A549 (cell line): ENCODE measurements around the gene UBAP2L. TPM values are rescaled to one million over a fixed set of nuclear protein-coding genes. Genes with fewer than 3 reads are reported as not detected.

ENCODE experiments used
- polyA plus RNA-seq, 4 experiments: library from polyadenylated mRNA; depleted of rRNA in 3 of 4; stranded (reverse); fragments of >200 nt; fragmentation: RNase III in 1 of 4; extraction: RNeasy Plus Mini Kit Qiagen cat#74134 plus additional on column Dnase treatment in 1 of 4; gene quantifications; 2 replicates in 3 of 4; 3 replicates in 1 of 4; pipeline ENCODE4 v1.2.3, GENCODE V29; 2011 to 2017
- small RNA-seq, 6 experiments: library from RNA; depleted of rRNA; stranded (forward); fragments of <200 nt; gene quantifications; one replicate each; pipeline ENCODE3, GENCODE V24; 2012

Gene UBAP2L
- polyA plus RNA-seq, 2 of the 4 experiments (the other 2 are of a cell fraction) = 169 TPM

Small RNA genes lying within 50 kb of the gene (small RNA-seq; reads per million reads assigned to genes)
- gene MIR190B = 0.95 to 84.9 (median 61.8) reads per million in 6 experiments
- gene RF00273 = 0 reads per million in 6 experiments
- gene RNU6-121P = 0 reads per million in 6 experiments
- 0 reads per million in 6 experiments for gene RNU6-239P
- 0 reads per million in 6 experiments for gene SNORA58B

Other genes starting within 250 kb of the UBAP2L start
- 162 and 178 TPM in 2 replicates for gene JTB, start 243.3 kb upstream of the UBAP2L start, polyA plus RNA-seq (2011; rRNA removed)
- gene JTB, start 243.3 kb upstream of the UBAP2L start, polyA plus RNA-seq (2017; fragmentation: RNase III; extraction: RNeasy Plus Mini Kit Qiagen cat#74134 plus additional on column Dnase treatment) = 103 to 106 TPM (median 103 TPM) in 3 replicates
- 74.7 and 90.9 TPM in 2 replicates for gene RAB13, start 234.6 kb upstream of the UBAP2L start, polyA plus RNA-seq (2011; rRNA removed)
- gene RAB13, start 234.6 kb upstream of the UBAP2L start, polyA plus RNA-seq (2017; fragmentation: RNase III; extraction: RNeasy Plus Mini Kit Qiagen cat#74134 plus additional on column Dnase treatment) = 150 to 162 TPM (median 160 TPM) in 3 replicates
- gene RPS27, start 230.2 kb upstream of the UBAP2L start, polyA plus RNA-seq (2011; rRNA removed) = 4,831 and 9,152 TPM in 2 replicates
- 5,586 to 6,202 TPM (median 5,748 TPM) in 3 replicates for gene RPS27, start 230.2 kb upstream of the UBAP2L start, polyA plus RNA-seq (2017; fragmentation: RNase III; extraction: RNeasy Plus Mini Kit Qiagen cat#74134 plus additional on column Dnase treatment)
- gene NUP210L, start 65.9 kb upstream of the UBAP2L start, polyA plus RNA-seq (2011; rRNA removed) = not detected in 2 replicates
- not detected in 3 replicates for gene NUP210L, start 65.9 kb upstream of the UBAP2L start, polyA plus RNA-seq (2017; fragmentation: RNase III; extraction: RNeasy Plus Mini Kit Qiagen cat#74134 plus additional on column Dnase treatment)
- 300 and 618 TPM in 2 replicates for gene TPM3, start 28.9 kb upstream of the UBAP2L start, polyA plus RNA-seq (2011; rRNA removed)
- gene TPM3, start 28.9 kb upstream of the UBAP2L start, polyA plus RNA-seq (2017; fragmentation: RNase III; extraction: RNeasy Plus Mini Kit Qiagen cat#74134 plus additional on column Dnase treatment) = 495 to 510 TPM (median 500 TPM) in 3 replicates
- not detected in 2 replicates for gene CFAP141, start 14.6 kb upstream of the UBAP2L start, polyA plus RNA-seq (2011; rRNA removed)
- gene CFAP141, start 14.6 kb upstream of the UBAP2L start, polyA plus RNA-seq (2017; fragmentation: RNase III; extraction: RNeasy Plus Mini Kit Qiagen cat#74134 plus additional on column Dnase treatment) = 0.37 TPM in 1 of 3 replicates, not detected in the others
- gene HAX1, start 51.7 kb downstream of the UBAP2L start, polyA plus RNA-seq (2011; rRNA removed) = 123 and 130 TPM in 2 replicates
- gene HAX1, start 51.7 kb downstream of the UBAP2L start, polyA plus RNA-seq (2017; fragmentation: RNase III; extraction: RNeasy Plus Mini Kit Qiagen cat#74134 plus additional on column Dnase treatment) = 75.2 to 83.8 TPM (median 78.4 TPM) in 3 replicates
- gene AQP10, start 100.1 kb downstream of the UBAP2L start, polyA plus RNA-seq (2011; rRNA removed) = not detected in 2 replicates
- gene AQP10, start 100.1 kb downstream of the UBAP2L start, polyA plus RNA-seq (2017; fragmentation: RNase III; extraction: RNeasy Plus Mini Kit Qiagen cat#74134 plus additional on column Dnase treatment) = not detected in 3 replicates
- 12.7 and 17.2 TPM in 2 replicates for gene ATP8B2, start 104.6 kb downstream of the UBAP2L start, polyA plus RNA-seq (2011; rRNA removed)
- gene ATP8B2, start 104.6 kb downstream of the UBAP2L start, polyA plus RNA-seq (2017; fragmentation: RNase III; extraction: RNeasy Plus Mini Kit Qiagen cat#74134 plus additional on column Dnase treatment) = 13.2 to 17.6 TPM (median 17.5 TPM) in 3 replicates
- gene IL6R, start 184.4 kb downstream of the UBAP2L start, polyA plus RNA-seq (2011; rRNA removed) = 2.7 and 3.0 TPM in 2 replicates
- gene IL6R, start 184.4 kb downstream of the UBAP2L start, polyA plus RNA-seq (2017; fragmentation: RNase III; extraction: RNeasy Plus Mini Kit Qiagen cat#74134 plus additional on column Dnase treatment) = 1.8 to 2.2 TPM (median 1.8 TPM) in 3 replicates